ENCODE data around the gene MYOZ3.
A peak's percentile ranks its signal among the peaks of the same experiment; 100 is the strongest.

Gene MYOZ3

GRCh38 chr5:150689120-150689519 lies 28.1 kb downstream of the MYOZ3 start:
- Mint-ChIP-seq H3K27ac (no peak overlapping the region), H3K27me3 (no peaks in the 10 kb centered on the region), H3K4me3 (no peak overlapping the region), H3K4me1 (no peaks in the 10 kb centered on the region), H3K36me3 (peaks cover 13% of the 10 kb centered on the region), H3K9me3 (no peaks in the 10 kb centered on the region)

- no peaks in the 10 kb centered on the region for H3K9me3 Mint-ChIP-seq
- H3K4me3 Mint-ChIP-seq: no peak overlapping the region
- no peak overlapping the region for H3K27ac Mint-ChIP-seq
- no peaks in the 10 kb centered on the region for H3K27me3 Mint-ChIP-seq
- peaks cover 21% of the 10 kb centered on the region for H3K36me3 Mint-ChIP-seq
- no peaks in the 10 kb centered on the region for H3K4me1 Mint-ChIP-seq
Observed at GRCh38 chr5:150690760-150691159, 29.7 kb downstream of the MYOZ3 start.

- Mint-ChIP-seq H3K27ac (no peak overlapping the region), H3K4me3 (no peak overlapping the region), H3K27me3 (no peaks in the 10 kb centered on the region), H3K9me3 (no peaks in the 10 kb centered on the region), H3K36me3 (peaks cover 27% of the 10 kb centered on the region), H3K4me1 (no peaks in the 10 kb centered on the region)
Observed at GRCh38 chr5:150692276-150692675, 31.2 kb downstream of the MYOZ3 start.

GRCh38 chr5:150694612-150695011 lies 33.6 kb downstream of the MYOZ3 start:
- Mint-ChIP-seq H3K9me3 (no peaks in the 10 kb centered on the region), H3K27me3 (no peaks in the 10 kb centered on the region), H3K4me3 (no peak overlapping the region), H3K27ac (peak overlapping the region; percentile 51), H3K4me1 (peaks cover 3% of the 10 kb centered on the region), H3K36me3 (peaks cover 21% of the 10 kb centered on the region)

GRCh38 chr5:150700246-150700593 lies 39.2 kb downstream of the MYOZ3 start:
- Mint-ChIP-seq H3K4me1 (peaks cover 10% of the 10 kb centered on the region), H3K27me3 (no peaks in the 10 kb centered on the region), H3K27ac (no peak overlapping the region), H3K4me3 (no peak overlapping the region), H3K9me3 (no peaks in the 10 kb centered on the region), H3K36me3 (peaks cover 6% of the 10 kb centered on the region)

GRCh38 chr5:150700594-150701377 lies 39.7 kb downstream of the MYOZ3 start, which contains the start of gene RBM22:
Gene RBM22 (minus strand): TSS chr5:150701062. CDS start chr5:150700985, 77 bp downstream.
- no peak within 1 kb of the TSS for H3K4me3 Mint-ChIP-seq
- H3K4me1 Mint-ChIP-seq: peaks cover 10% of the 10 kb centered on the region

GRCh38 chr5:150703762-150704161 lies 42.7 kb downstream of the MYOZ3 start:
- peaks cover 3% of the 10 kb centered on the region for H3K36me3 Mint-ChIP-seq
- H3K27me3 Mint-ChIP-seq: no peaks in the 10 kb centered on the region
- peak overlapping the region; percentile 13 for H3K27ac Mint-ChIP-seq
- no peak overlapping the region for H3K4me3 Mint-ChIP-seq
- no peaks in the 10 kb centered on the region for H3K9me3 Mint-ChIP-seq
- peaks cover 6% of the 10 kb centered on the region for H3K4me1 Mint-ChIP-seq

More at GRCh38 chr5:150700594-150701377, 39.7 kb downstream of the MYOZ3 start, which contains the start of gene RBM22:
- Mint-ChIP-seq H3K27me3 (no peaks in the 10 kb centered on the region), H3K27ac (no peak within 1 kb of the TSS), H3K36me3 (peaks cover 6% of the 10 kb centered on the region), H3K9me3 (no peaks in the 10 kb centered on the region)

- no peak overlapping the region for H3K4me3 Mint-ChIP-seq
- H3K27me3 Mint-ChIP-seq: no peaks in the 10 kb centered on the region
- no peaks in the 10 kb centered on the region for H3K9me3 Mint-ChIP-seq
- peaks cover 5% of the 10 kb centered on the region for H3K36me3 Mint-ChIP-seq
- no peak overlapping the region for H3K27ac Mint-ChIP-seq
- H3K4me1 Mint-ChIP-seq: peaks cover 3% of the 10 kb centered on the region
Observed at GRCh38 chr5:150706776-150707390, 45.8 kb downstream of the MYOZ3 start.

GRCh38 chr5:150710165-150710564 lies 49.1 kb downstream of the MYOZ3 start:
- H3K4me3 Mint-ChIP-seq: no peak overlapping the region
- H3K9me3 Mint-ChIP-seq: no peaks in the 10 kb centered on the region
- no peak overlapping the region for H3K27ac Mint-ChIP-seq
- H3K36me3 Mint-ChIP-seq: peaks cover 5% of the 10 kb centered on the region
- H3K27me3 Mint-ChIP-seq: no peaks in the 10 kb centered on the region
- H3K4me1 Mint-ChIP-seq: no peaks in the 10 kb centered on the region

GRCh38 chr5:150723845-150724244 lies 62.8 kb downstream of the MYOZ3 start:
- H3K4me3 Mint-ChIP-seq: no peak overlapping the region
- peaks cover 19% of the 10 kb centered on the region for H3K36me3 Mint-ChIP-seq
- no peaks in the 10 kb centered on the region for H3K9me3 Mint-ChIP-seq
- no peaks in the 10 kb centered on the region for H3K27me3 Mint-ChIP-seq
- H3K4me1 Mint-ChIP-seq: no peaks in the 10 kb centered on the region
- H3K27ac Mint-ChIP-seq: no peak overlapping the region

Measured in activated naive CD4-positive, alpha-beta T cell treated with anti-CD3 and anti-CD28 coated beads, Interleukin-2, amount 50 U/mL, for 24 hours (primary cell).